H1 (cell line): ENCODE results near the gene HK2. TPM values are rescaled to one million over a fixed set of nuclear protein-coding genes. Genes with fewer than 3 reads are reported as not detected.

Experiments used
- CTCF ChIA-PET: fragments of 300-600 bp; sonication (Branson Sonifier 250); formaldehyde crosslinking; loops from one replicate; lab custom pipeline; 2021; ENCODE audit not compliant: partially characterized antibody; lab: Charles Lee
- POLR2A ChIA-PET: fragments of 300-600 bp; sonication (Branson Sonifier 250); formaldehyde crosslinking; loops from one replicate; lab custom pipeline; 2021; ENCODE audit warnings: inconsistent platforms; ENCODE audit not compliant: partially characterized antibody; lab: Charles Lee
- DNase-seq, 2 experiments: peaks; one replicate each; pipeline versions ENCODE4 v3.0.0 to v3.0.0-alpha.2; 2010 to 2022; ENCODE audit warnings: low spot score in 2 of 2, low read depth in 1 of 2, mixed read lengths in 1 of 2
- FAIRE-seq: peaks from 2 replicates; lab custom pipeline; 2011; peaks lifted over from hg19 to GRCh38; lab: Jason Lieb, UNC
- H2AFZ ChIP-seq: 2 replicates; pipeline ENCODE4 v1.8.1; 2012; ENCODE audit warnings: low read length, inconsistent platforms
- H2AK5ac ChIP-seq: 2 replicates; pipeline ENCODE4 v1.6.1; 2013; ENCODE audit warnings: low read depth, low read length
- H2BK120ac ChIP-seq: replicated peaks from 2 replicates; pipeline ENCODE3; 2013; ENCODE audit warnings: low read depth, low read length, inconsistent platforms
- H2BK12ac ChIP-seq: 2 replicates; pipeline ENCODE4 v1.6.1; 2013; ENCODE audit warnings: low read depth, low read length
- H2BK15ac ChIP-seq: 2 replicates; pipeline ENCODE4 v1.6.1; 2013; ENCODE audit warnings: low read length
- H2BK20ac ChIP-seq: 2 replicates; pipeline ENCODE4 v1.6.1; 2013; ENCODE audit warnings: low read length
- H2BK5ac ChIP-seq: 2 replicates; pipeline ENCODE4 v1.6.1; 2013; ENCODE audit warnings: low read depth, low read length
- H3K14ac ChIP-seq: 2 replicates; pipeline ENCODE4 v1.6.1; 2013; ENCODE audit warnings: inconsistent platforms; ENCODE audit not compliant: insufficient read length
- H3K18ac ChIP-seq: 2 replicates; pipeline ENCODE4 v1.6.1; 2013; ENCODE audit warnings: low read length; ENCODE audit errors: extremely low read depth
- H3K23ac ChIP-seq: 2 replicates; pipeline ENCODE4 v1.6.1; 2013; ENCODE audit warnings: inconsistent platforms; ENCODE audit not compliant: insufficient read length
- H3K23me2 ChIP-seq: 2 replicates; pipeline ENCODE4 v1.6.1; 2013; ENCODE audit warnings: low read depth, low read length
- H3K27ac ChIP-seq: 2 replicates; pipeline ENCODE4 v1.6.1; 2011; ENCODE audit warnings: low read depth, low read length, inconsistent platforms
- H3K27me3 ChIP-seq, 4 experiments: replicated peaks in 1 of 4; 1 replicate in 1 of 4; 2 replicates in 3 of 4; pipeline versions ENCODE4 v1.6.1 to v1.8.1; 2011 to 2013; ENCODE audit warnings: low read length in 3 of 4, mild to moderate bottlenecking in 3 of 4, inconsistent platforms in 2 of 4, mixed read lengths in 2 of 4, moderate library complexity in 1 of 4; ENCODE audit not compliant: control insufficient read depth in 3 of 4, insufficient read depth in 3 of 4; ENCODE audit errors: extremely low read depth in 1 of 4
- H3K36me3 ChIP-seq, 4 experiments: 2 replicates each; pipeline versions ENCODE4 v1.6.1 to v1.8.1; 2011 to 2013; ENCODE audit warnings: mild to moderate bottlenecking in 4 of 4, low read length in 3 of 4, moderate library complexity in 2 of 4, control low read depth in 1 of 4, inconsistent platforms in 1 of 4; ENCODE audit not compliant: insufficient read depth in 4 of 4, control insufficient read depth in 2 of 4
- H3K4ac ChIP-seq: replicated peaks from 2 replicates; pipeline ENCODE3; 2013; ENCODE audit warnings: low read length, low read depth, mixed read lengths, inconsistent platforms; ENCODE audit not compliant: insufficient read length
- H3K4me1 ChIP-seq, 4 experiments: replicated peaks in 1 of 4; 1 replicate in 1 of 4; 2 replicates in 3 of 4; pipeline versions ENCODE4 v1.6.1 to v1.8.1; 2011 to 2013; ENCODE audit warnings: low read length in 3 of 4, inconsistent platforms in 2 of 4, mixed read lengths in 1 of 4; ENCODE audit not compliant: insufficient read depth in 4 of 4, control insufficient read depth in 3 of 4
- H3K4me2 ChIP-seq, 2 experiments: 2 replicates each; pipeline versions ENCODE4 v1.6.1 to v1.8.1; 2011 to 2013; ENCODE audit warnings: low read depth in 2 of 2, low read length in 2 of 2, control low read depth in 1 of 2, inconsistent platforms in 1 of 2, mild to moderate bottlenecking in 1 of 2; ENCODE audit not compliant: insufficient read depth in 1 of 2
- H3K4me3 ChIP-seq, 4 experiments: fragments of 200-600, 300-600 bp in 1 of 4; sonication (generic), shearing (Covaris generic), sonication (Bioruptor Twin) in 1 of 4; 2 replicates each; pipeline versions ENCODE4 v1.5.1 to v1.8.1; 2011 to 2016; ENCODE audit warnings: low read length in 4 of 4, low read depth in 3 of 4, control low read depth in 2 of 4, inconsistent platforms in 2 of 4, mild to moderate bottlenecking in 2 of 4, mixed read lengths in 1 of 4, moderate library complexity in 1 of 4; ENCODE audit not compliant: insufficient read depth in 2 of 4; ENCODE audit errors: extremely low read depth in 1 of 4
- H3K56ac ChIP-seq: replicated peaks from 2 replicates; pipeline ENCODE3; 2013; ENCODE audit warnings: low read depth, mild to moderate bottlenecking, mixed read lengths, low read length, inconsistent platforms; ENCODE audit not compliant: insufficient read length
- H3K79me1 ChIP-seq: 2 replicates; pipeline ENCODE4 v1.6.1; 2013; ENCODE audit warnings: low read depth, low read length, control low read depth
- H3K79me2 ChIP-seq, 2 experiments: 2 replicates each; pipeline versions ENCODE4 v1.6.1 to v1.8.1; 2012 to 2013; ENCODE audit warnings: low read length in 2 of 2, mild to moderate bottlenecking in 2 of 2, inconsistent platforms in 1 of 2; ENCODE audit not compliant: insufficient read depth in 2 of 2, control insufficient read depth in 1 of 2
- H3K9ac ChIP-seq, 4 experiments: replicated peaks in 1 of 4; 1 replicate in 1 of 4; 2 replicates in 3 of 4; pipeline versions ENCODE4 v1.6.1 to v1.8.1; 2011 to 2013; ENCODE audit warnings: low read depth in 3 of 4, low read length in 3 of 4, control low read depth in 2 of 4, mild to moderate bottlenecking in 2 of 4, moderate library complexity in 2 of 4, inconsistent platforms in 1 of 4; ENCODE audit errors: extremely low read depth in 1 of 4
- H3K9me3 ChIP-seq, 2 experiments: 2 replicates each; pipeline versions ENCODE4 v1.6.1 to v1.8.1; 2012 to 2013; ENCODE audit warnings: mild to moderate bottlenecking in 2 of 2, moderate library complexity in 2 of 2, control low read depth in 1 of 2, inconsistent platforms in 1 of 2, low read depth in 1 of 2, low read length in 1 of 2, mixed read lengths in 1 of 2; ENCODE audit not compliant: insufficient read depth in 2 of 2
- H4K20me1 ChIP-seq, 2 experiments: replicated peaks in 1 of 2; 2 replicates each; pipeline versions ENCODE3 to v1.8.1; 2011 to 2013; ENCODE audit warnings: inconsistent platforms in 2 of 2, low read length in 2 of 2, mild to moderate bottlenecking in 1 of 2; ENCODE audit not compliant: insufficient read depth in 2 of 2, control insufficient read depth in 1 of 2
- H4K5ac ChIP-seq: 2 replicates; pipeline ENCODE4 v1.6.1; 2013; ENCODE audit warnings: low read length, low read depth, mixed read lengths, inconsistent platforms; ENCODE audit not compliant: insufficient read length
- H4K8ac ChIP-seq: 2 replicates; pipeline ENCODE4 v1.8.0; 2013; ENCODE audit warnings: mild to moderate bottlenecking, moderate library complexity, low read length, inconsistent platforms; ENCODE audit not compliant: insufficient read depth; ENCODE audit errors: extremely low read depth
- H4K91ac ChIP-seq: replicated peaks from 2 replicates; pipeline ENCODE3; 2013; ENCODE audit warnings: low read length, mixed read lengths, inconsistent platforms; ENCODE audit not compliant: insufficient read length
- ATF2 ChIP-seq: IDR thresholded peaks from 2 replicates; pipeline ENCODE4 v1.6.1; 2012; ENCODE audit warnings: low read length, inconsistent platforms
- ATF3 ChIP-seq: IDR thresholded peaks from 2 replicates; pipeline ENCODE4 v1.6.1; 2011; ENCODE audit warnings: low read depth, mild to moderate bottlenecking, low read length; ENCODE audit not compliant: insufficient read depth
- BCL11A ChIP-seq, 2 experiments: IDR thresholded peaks; one replicate each; pipeline ENCODE4 v1.6.1; 2011; ENCODE audit warnings: low read depth in 2 of 2, low read length in 2 of 2, mild to moderate bottlenecking in 2 of 2
- CBX8 ChIP-seq: fragments of 300-800, 300-1000 bp; sonication (generic); IDR thresholded peaks from 2 replicates; pipeline ENCODE4 v1.7.1; 2016; ENCODE audit warnings: low read depth, low read length, borderline replicate concordance
- CEBPB ChIP-seq: IDR thresholded peaks from 2 replicates; pipeline ENCODE4 v1.6.1; 2012; ENCODE audit warnings: low read depth, low read length
- CREB1 ChIP-seq: IDR thresholded peaks from 2 replicates; pipeline ENCODE4 v1.6.1; 2012; ENCODE audit warnings: inconsistent platforms
- JUND ChIP-seq: IDR thresholded peaks from 2 replicates; pipeline ENCODE4 v1.6.1; 2011; ENCODE audit warnings: mild to moderate bottlenecking, improper control_type of control experiment, low read length
- KDM1A ChIP-seq: fragments of 200-600, 300-600 bp; sonication (generic); IDR thresholded peaks from 2 replicates; pipeline ENCODE4 v1.7.1; 2016; ENCODE audit warnings: mild to moderate bottlenecking, low read length, borderline replicate concordance
- KDM5A ChIP-seq: fragments of 200-600 bp; IDR thresholded peaks from 2 replicates; pipeline ENCODE4 v1.7.1; 2012; ENCODE audit warnings: mild to moderate bottlenecking, low read length, inconsistent platforms, mixed read lengths
- RFX5 ChIP-seq: IDR thresholded peaks from 2 replicates; pipeline ENCODE4 v1.6.1; 2011; ENCODE audit warnings: low read depth, low read length, improper control_type of control experiment, borderline replicate concordance
- SIN3A ChIP-seq, 2 experiments: IDR thresholded peaks in 1 of 2; conservative IDR thresholded peaks in 1 of 2; 2 replicates each; pipeline ENCODE4 v1.6.1; 2011 to 2012; ENCODE audit warnings: low read length in 2 of 2, improper control_type of control experiment in 1 of 2, low read depth in 1 of 2, mild to moderate bottlenecking in 1 of 2
- SUZ12 ChIP-seq: fragments of 200-600 bp; sonication (generic); IDR thresholded peaks from 2 replicates; pipeline ENCODE4 v1.6.1; 2012; ENCODE audit warnings: mild to moderate bottlenecking, inconsistent platforms, low read length, moderate library complexity, mixed read lengths
- WGBS, 2 experiments: shearing (Covaris generic) in 1 of 2; methylation state at CpG; one replicate each; pipeline versions ENCODE4 v1.1.6 to v1.1.7; 2013 to 2015; ENCODE audit warnings: low lambda C conversion rate in 2 of 2, mixed read lengths in 2 of 2, inconsistent platforms in 1 of 2, low coverage in 1 of 2, missing lambda C conversion rate in 1 of 2; ENCODE audit not compliant: insufficient replicate concordance in 2 of 2, insufficient coverage in 1 of 2, insufficient read length in 1 of 2; ENCODE audit errors: extremely low coverage in 1 of 2, missing lambda C conversion rate in 1 of 2; 5-methylcytosine and 5-hydroxymethylcytosine counted together
- polyA plus RNA-seq, 7 experiments: library from polyadenylated mRNA; depleted of rRNA in 3 of 7; stranded (reverse) in 5 of 7; unstranded in 2 of 7; fragments of >200 nt in 5 of 7; fragments of 200-250 nt in 2 of 7; gene quantifications; 1 replicate in 5 of 7; 2 replicates in 1 of 7; 4 replicates in 1 of 7; pipeline versions ENCODE4 v1.2.1 to v1.2.3, GENCODE V29; 2011 to 2013; ENCODE audit warnings: missing spikeins in 2 of 7, mixed read lengths in 2 of 7
- total RNA-seq: library from RNA; stranded (reverse); fragmentation: NEBNext Ultra II Directional; extraction: Animal tissue kit (Norgen Biotek cat#: 25700); gene quantifications from 2 replicates; pipeline ENCODE4 v1.2.1, GENCODE V29; 2021

The HK2 gene
- total and polyA plus RNA-seq, 2 of the 8 experiments (the other 6 are each of a cell fraction or from before 2014, with no cell fraction given): 22.1 to 61.9 TPM

- Histone ChIP-seq H2BK20ac (no peak overlapping the region), H2AK5ac (no peak overlapping the region), H2AFZ (no peak overlapping the region), H3K56ac (no peak overlapping the region), H2BK15ac (no peak overlapping the region), H4K91ac (no peak overlapping the region), H3K79me1 (peaks cover 11% of the 10 kb centered on the region), H4K5ac (no peak overlapping the region), H4K20me1 (peaks cover 6 to 7% of the 10 kb centered on the region in 2 experiments), H3K36me3 (peaks cover 14 to 27% (median 19%) of the 10 kb centered on the region in 4 experiments; a peak in 7 of 8 replicates), H2BK12ac (no peak overlapping the region), H2BK120ac (no peak overlapping the region), H3K79me2 (peaks cover 0 to 72% of the 10 kb centered on the region in 2 experiments; a peak in 3 of 4 replicates), H3K9ac (no peak overlapping the region), H3K4me3 (no peak overlapping the region), H3K4me2 (no peak overlapping the region), H3K4me1 (peaks cover 0 to 8% (median 6%) of the 10 kb centered on the region in 4 experiments; a peak in 5 of 7 replicates), H3K9me3 (no peaks in the 10 kb centered on the region), H4K8ac (no peak overlapping the region), H3K27me3 (no peaks in the 10 kb centered on the region), H3K18ac (no peak overlapping the region), H3K14ac (no peak overlapping the region), H2BK5ac (no peak overlapping the region), H3K4ac (no peak overlapping the region), H3K23ac (no peak overlapping the region), H3K23me2 (no peaks in the 10 kb centered on the region), H3K27ac (no peak overlapping the region)
- no peak for FAIRE-seq
- CTCF ChIA-PET: interaction anchor here (0.5 kb wide), 1 partner anchor 593 kb away, joined by 4 read pairs; no protein-coding TSS in a partner anchor
- 88% methylated on average over 3 of the region's 3 CpGs; no CpG with 5 or more reads in 1 of the 2 experiments for WGBS, 2 experiments
- POLR2A ChIA-PET: no interaction called here
- DNase-seq: no peak
- TF ChIP-seq CBX8 (no peak), SIN3A (conservative IDR thresholded peaks at IDR 0.05 in 1 of 2, IDR thresholded peaks at IDR 0.05 in 1 of 2; ENCODE audit: low read depth in 1 of 2, low read length in 2 of 2) (no peak), KDM5A (no peak), RFX5 (no peak), KDM1A (no peak), SUZ12 (no peak), ATF2 (no peak), ATF3 (no peak), CEBPB (no peak), JUND (no peak), CREB1 (no peak), BCL11A (IDR thresholded peaks at IDR 0.05; ENCODE audit: low read depth in 2 of 2, low read length in 2 of 2) (no peak)
These were observed 26.2 kb downstream of the HK2 start for GRCh38 chr2:74860079-74860478.
